HG02759 (cell line): Measurements from ENCODE around the gene EIF4ENIF1.
"Not testable (repeated sequence)": the region's sequence is repeated elsewhere in the genome, so short reads cannot be mapped to it uniquely, and the experiment has no call there.

ENCODE experiments used
- ATAC-seq: cut with Tn5 transposase; IDR thresholded peaks from one replicate; pipeline ENCODE4 v1.9.1; 2021; ENCODE audit warnings: mild to moderate bottlenecking, moderate library complexity; ENCODE audit not compliant: unreplicated experiment

EIF4ENIF1 gene, protein sequence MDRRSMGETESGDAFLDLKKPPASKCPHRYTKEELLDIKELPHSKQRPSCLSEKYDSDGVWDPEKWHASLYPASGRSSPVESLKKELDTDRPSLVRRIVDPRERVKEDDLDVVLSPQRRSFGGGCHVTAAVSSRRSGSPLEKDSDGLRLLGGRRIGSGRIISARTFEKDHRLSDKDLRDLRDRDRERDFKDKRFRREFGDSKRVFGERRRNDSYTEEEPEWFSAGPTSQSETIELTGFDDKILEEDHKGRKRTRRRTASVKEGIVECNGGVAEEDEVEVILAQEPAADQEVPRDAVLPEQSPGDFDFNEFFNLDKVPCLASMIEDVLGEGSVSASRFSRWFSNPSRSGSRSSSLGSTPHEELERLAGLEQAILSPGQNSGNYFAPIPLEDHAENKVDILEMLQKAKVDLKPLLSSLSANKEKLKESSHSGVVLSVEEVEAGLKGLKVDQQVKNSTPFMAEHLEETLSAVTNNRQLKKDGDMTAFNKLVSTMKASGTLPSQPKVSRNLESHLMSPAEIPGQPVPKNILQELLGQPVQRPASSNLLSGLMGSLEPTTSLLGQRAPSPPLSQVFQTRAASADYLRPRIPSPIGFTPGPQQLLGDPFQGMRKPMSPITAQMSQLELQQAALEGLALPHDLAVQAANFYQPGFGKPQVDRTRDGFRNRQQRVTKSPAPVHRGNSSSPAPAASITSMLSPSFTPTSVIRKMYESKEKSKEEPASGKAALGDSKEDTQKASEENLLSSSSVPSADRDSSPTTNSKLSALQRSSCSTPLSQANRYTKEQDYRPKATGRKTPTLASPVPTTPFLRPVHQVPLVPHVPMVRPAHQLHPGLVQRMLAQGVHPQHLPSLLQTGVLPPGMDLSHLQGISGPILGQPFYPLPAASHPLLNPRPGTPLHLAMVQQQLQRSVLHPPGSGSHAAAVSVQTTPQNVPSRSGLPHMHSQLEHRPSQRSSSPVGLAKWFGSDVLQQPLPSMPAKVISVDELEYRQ

DNA sequence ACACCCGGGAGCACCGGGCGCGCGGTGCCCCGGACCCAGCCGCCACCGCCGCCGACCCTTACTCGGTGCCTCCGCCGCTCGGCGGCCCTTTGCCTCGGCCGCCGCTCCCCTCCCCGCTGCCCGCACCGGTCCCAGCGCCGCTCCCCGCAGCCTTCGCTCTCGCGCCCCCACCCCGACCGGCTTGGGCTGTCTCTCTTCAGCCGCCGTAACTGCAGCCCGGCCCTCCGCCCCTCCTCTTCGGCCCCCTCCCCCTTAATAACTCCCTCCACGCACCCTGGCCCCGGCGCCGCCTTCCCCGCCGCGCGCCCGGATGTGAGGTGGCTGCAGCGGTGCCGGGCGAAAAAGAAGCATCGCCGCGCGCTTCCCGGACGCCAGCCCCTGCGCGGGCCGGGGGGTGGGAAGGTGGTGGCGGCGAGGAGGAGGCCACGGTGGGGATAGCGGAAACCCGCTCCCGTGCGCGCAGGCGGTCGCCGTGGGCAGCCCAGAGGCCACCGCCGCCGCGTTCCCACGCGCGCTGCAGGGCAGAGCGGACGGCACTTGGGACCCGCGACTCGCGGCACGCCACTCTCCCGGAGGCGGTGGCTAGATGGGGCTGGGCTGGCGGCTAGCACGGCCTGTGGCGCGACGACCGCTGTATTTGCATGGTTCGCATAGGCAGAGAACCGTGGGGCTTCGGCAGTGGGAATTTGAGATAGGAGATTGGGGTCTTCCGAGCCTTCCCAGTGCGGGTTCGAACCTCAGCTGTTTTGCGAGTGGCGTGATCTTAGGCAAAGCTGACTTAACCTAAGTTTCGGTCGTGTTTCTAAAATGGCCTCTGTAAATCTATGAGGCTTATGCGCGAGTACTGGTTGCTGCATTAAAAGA lies at the start of gene EIF4ENIF1:
TSS of gene EIF4ENIF1 (minus strand) at position 211 of the 864 bp plus-strand sequence. CDS start 1,124 bp downstream, outside the sequence.
- ATAC-seq: peak; percentile 57

DNA sequence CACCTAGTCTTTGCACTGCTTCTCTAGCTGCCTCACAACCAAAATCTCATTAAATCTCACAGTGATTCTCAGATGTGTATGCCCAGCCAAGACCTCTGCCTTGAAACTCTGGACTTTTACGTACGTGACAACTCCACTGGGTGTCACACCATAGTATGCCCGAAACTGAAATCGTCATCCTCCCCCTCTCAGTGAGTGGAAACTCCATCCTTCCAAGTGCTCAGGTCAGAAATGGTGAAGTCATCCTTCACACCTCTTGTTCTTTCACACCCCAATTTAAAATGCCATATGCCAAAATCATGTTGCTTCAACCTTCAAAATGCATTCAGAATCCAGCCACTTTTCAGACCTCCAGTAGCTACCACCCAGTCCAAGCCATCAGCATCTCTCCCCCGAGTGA lies 49.2 kb upstream of the EIF4ENIF1 start:
- ATAC-seq: no peak

DNA sequence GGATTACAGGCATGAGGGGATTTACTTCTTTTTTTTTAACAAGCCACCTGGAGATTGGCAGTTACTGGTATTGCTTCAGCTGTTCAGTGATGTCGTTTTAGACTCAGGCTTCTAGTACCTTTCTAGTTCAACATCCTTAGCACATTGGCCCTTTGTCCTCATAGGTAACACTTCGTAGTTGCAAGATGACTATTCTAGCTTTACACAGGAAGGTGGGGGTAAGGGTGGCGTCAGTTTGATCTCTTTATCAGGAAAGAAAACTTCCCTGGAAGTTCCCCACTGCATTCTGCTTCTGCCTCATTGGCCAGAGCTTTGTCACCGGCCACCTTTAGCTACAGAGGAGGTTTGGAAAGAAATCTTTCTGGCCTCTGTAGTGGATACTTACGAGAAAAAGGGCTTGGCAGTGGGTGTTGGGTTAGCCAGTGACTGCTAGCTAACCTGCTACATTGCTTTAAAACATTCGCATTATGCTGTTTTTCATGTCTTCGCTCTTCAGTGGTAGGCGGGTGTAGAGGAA lies 47.4 kb upstream of the EIF4ENIF1 start:
- peak; percentile 60 for ATAC-seq

DNA sequence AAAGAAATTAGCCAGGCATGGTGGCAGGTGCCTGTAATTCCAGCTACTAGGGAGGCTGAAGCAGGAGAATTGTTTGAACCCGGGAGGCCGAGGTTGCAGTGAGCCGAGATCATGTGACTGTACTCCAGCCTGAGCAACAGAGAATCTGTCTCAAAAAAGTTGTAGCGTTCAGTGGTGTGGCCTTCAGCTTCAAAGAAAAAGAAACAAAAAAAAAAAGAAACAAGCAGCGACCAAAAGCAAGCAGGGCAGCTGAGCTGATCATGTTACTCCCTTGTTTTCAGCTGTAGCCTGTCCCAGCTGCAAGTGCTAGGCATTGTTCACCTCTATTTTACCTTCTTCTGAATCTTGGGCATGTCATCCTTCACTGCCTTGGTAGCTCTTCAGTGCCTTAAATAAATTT lies 43.7 kb upstream of the EIF4ENIF1 start:
- ATAC-seq: no peak

DNA sequence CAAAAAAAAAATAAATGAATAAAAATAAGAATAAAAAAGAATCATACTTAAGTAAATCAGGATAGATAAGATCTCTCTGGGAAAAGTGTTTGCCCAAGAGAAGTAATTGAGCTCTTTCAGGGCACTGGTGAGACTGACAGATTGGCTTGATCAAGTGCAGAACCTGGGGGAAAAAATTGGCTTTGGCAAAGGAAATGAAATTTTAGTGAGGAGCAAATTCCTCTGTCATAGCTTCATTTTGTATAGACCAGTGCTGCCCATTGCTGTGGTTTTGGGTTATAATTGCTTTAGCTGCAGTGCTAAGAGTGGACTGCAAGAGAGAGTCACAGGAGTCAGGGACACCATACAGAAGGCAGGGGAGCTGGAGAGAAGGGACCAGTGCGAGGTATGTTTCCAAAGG lies 42.4 kb upstream of the EIF4ENIF1 start:
- no peak for ATAC-seq

DNA sequence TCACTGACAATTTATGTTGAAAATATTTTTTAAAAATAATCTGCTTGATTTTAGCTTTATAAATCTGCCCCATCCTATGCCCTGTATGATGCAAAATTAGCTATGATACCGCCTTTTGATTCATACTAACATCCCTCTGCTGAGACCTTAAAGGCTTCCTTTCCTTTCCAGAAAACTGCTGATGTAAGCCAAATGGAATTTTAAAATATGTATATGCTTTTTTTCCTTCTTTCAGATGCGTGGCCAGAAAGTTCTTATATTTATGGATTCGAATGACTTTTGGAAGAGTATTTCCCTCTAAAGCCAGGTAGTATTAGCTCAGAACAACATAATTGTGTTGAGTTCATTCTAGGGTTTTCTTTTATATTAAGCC lies 41.2 kb upstream of the EIF4ENIF1 start:
- ATAC-seq: no peak

DNA sequence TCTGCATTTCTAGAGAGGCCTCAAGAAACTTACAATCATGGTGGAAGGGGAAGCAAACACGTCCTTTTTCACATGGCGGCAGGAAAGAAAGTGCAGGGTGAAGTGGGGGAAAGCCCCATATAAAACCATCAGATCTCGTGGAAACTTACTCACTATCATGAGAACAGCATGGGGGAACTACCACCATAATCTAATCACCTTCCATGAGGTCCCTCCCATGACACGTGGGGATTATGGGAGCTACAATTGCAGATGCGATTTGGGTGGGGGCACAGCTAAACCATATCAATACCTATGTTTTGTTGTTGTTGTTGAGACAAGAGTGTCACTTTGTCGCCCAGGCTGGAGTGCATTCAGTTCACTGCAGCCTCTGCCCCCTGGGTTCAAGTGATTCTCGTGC lies 36.6 kb upstream of the EIF4ENIF1 start:
- ATAC-seq: no peak

DNA sequence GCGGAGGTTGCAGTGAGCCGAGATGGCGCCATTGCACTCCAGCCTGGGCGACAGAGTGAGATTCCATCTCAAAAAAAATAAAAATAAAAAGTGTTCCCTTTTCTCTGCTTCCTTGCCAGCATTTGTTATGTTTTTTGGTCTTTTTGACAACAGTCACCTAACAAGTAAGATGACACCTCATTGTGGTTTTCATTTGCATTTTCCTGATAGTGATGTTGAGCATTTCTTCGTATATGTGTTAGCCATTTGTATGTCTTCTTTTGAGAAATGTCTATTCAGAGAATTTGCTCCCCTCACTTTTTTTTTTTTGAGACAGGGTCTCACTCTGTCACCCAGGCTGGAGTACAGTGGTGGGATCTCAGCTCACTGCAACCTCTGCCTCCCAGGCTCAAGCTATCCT lies 34.5 kb upstream of the EIF4ENIF1 start:
- not testable (repeated sequence) for ATAC-seq

DNA sequence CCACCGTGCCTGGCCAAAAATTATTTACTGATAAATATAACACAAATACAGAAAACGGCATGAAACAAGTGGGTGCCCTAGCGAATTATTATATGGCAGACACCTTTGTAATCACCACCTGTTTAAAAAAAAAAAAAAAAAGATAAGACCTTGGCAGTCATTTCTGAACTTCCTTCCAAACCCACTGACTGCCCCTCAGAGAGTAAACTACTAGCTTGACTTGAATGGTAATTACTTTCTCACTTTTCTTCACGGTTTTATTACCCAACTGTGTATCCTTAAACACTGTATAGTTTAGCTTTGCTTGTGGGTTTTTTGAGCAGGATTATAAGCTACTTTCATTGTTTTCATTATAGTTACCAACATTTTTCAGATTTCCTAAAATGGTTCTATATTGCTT lies 30.4 kb upstream of the EIF4ENIF1 start:
- no peak for ATAC-seq

DNA sequence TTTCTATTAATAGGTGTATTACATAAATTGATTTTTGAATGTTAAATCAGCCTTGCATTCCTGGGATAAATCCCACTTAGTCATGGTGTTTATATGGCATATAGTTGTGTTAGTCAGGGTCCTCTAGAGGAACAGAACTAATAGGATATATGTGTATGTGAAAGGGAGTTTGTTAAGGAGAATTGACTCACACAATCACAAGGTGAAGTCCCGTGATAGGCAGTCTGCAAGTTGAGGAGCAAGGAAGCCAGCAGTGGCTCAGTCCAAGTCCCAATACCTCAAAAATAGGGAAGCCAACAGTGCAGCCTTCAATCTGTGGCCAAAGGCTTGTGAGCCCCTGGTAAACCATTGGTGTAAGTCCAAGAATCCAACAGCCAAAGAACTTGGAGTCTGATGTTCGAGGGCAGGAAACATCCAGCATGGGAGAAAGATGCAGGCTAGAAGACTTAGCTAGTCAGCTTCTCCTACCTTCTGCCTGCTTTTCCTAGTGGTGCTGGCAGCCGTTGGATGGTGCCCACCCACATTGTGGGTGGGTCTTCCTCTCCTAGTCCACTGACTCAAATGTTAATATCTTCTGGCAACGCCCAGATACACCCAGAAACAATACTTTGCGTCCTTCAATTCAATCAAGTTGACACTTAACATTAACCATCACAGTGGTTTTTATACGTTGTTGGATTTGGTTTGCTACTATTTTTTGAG lies 19.6 kb upstream of the EIF4ENIF1 start:
- ATAC-seq: no peak

DNA sequence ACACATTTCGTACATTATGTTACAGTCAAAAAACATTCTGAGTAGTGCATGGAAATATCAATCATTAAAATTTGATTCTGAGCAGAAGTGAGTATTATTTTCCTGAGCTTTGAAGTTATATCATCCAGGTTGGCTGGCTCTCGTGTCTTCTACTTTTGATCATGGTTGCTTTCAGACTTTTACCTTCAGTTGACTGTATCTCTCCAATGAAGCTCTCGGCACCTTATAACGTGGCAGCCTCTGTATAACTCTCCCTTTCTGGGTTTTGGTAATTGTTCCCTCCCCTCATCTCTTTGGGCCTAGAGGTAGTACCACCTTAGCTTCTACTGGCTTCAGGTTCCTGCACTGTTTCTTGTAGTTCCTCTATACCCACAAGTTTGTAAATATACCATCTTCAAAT lies 18.9 kb upstream of the EIF4ENIF1 start:
- ATAC-seq: no peak

DNA sequence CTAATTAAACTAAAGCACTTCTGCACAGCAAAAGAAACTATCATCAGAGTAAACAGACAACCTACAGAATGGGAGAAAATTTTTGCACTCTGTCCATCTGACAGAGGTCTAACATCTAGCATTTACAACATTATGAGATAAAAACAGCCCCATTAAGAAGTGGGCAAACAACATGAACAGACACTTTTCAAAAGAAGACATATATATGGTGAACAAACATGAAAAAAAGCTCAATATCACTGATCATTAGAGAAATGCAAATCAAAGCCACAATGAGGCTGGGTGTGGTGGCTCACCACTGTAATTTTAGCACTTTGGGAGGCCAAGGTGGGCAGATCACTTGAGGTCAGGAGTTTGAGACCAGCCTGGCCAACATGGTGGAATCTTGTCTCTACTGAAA lies 17.9 kb upstream of the EIF4ENIF1 start:
- ATAC-seq: not testable (repeated sequence)

DNA sequence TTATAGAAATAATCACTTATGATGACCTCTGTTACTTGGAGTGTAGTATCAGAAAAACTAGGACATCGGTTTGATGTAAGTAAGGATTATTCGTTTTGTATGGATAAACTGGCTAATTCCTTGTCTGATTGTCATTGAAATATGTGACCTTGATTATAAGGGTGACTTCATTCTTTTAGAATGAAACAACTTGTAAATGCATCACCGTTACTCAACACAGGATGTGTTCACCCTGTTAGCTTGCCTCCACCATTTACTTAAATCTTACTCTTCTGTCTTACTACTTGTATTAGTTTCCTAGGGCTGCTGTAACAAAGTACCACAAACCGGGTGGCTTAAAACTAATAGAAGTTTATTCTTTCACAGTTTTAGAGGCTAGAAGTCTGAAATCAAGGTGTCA lies 14.6 kb upstream of the EIF4ENIF1 start:
- no peak for ATAC-seq

DNA sequence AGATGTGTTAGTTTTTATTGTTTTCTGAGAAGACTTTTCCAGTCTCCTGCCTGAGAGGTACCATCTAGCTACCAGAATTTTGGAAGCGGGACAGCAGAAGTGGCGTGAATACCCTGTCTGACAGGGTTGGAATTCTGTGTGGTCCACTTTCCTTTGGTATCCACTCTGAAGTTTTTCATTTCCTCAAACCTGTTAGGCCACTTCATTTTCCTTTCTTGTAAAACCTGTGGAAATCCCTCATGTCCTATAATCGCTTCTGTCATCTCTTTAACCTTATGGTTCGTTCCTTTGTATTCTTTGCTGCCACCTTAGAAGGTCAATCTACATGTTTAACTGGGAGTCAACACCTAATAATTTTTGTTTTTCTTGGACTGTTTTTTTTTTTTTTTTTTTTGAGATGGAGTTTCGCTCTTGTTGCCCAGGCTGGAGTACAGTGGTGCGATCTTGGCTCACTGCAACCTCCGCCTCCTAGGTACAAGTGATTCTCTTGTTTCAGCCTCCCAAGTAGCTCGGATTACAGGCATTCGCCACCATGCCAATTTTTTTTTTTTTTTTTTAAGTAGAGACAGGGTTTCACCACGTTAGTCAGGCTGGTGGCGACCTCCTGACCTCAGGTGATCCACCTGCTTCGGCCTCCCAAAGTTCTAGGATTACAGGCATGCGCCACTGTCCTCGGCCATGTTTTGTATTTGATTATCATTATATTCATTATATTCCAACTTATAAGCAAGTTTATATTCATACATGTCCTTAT lies 13.7 kb upstream of the EIF4ENIF1 start:
- no peak for ATAC-seq

DNA sequence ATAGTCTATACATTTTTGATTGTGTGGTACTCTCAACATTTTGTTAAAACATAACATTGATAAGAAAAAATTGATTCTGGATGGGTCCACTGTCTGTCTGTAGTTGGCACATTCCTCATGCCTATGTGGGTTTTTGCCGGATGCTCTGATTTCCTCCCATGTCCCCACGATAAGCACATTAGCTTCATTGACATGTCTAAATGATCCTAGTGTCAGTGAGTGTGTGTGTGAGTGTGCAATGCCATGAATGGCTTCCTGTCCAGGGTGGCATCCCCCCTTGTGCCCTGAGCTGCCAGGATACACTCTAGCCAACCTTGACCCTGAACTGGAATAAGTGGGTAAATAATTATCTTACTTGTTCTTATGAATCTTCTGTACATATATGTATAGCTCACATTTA lies 12.1 kb upstream of the EIF4ENIF1 start:
- no peak for ATAC-seq

DNA sequence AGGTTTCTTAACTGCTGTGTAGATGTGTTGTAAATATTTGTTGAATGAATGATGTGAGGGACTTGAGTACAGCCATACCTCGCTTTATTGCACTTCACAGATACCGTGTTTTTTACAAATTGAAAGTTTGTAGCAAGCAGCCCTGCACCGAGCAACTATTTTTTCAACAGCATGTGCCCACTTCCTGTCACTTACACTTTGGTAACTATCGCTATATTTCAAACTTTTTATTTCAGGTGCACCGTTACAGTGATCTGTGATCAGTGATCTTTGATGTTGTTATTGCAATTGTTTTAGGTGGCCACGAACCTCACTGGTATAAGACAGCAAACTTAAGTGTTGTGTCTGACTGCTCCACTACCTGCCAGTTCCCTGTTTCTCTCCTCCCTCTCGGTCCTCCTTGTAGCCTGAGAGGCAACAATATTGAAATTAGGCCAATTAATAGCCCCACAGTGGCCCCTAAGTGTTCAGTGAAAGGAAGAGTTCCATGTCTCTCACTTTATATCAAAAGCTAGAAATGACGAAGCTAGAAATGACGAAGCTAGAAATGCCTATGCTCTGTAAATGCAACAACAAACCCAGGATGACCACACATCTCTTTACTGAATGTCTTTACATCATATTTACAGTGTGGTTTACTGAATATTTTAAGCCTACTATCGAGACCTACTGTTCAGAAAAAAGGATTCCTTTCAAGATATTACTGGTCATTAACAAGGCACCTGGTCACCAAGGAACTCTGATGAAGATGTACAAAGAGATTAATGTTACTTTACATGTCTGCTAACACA lies 7.7 kb upstream of the EIF4ENIF1 start:
- ATAC-seq: no peak

DNA sequence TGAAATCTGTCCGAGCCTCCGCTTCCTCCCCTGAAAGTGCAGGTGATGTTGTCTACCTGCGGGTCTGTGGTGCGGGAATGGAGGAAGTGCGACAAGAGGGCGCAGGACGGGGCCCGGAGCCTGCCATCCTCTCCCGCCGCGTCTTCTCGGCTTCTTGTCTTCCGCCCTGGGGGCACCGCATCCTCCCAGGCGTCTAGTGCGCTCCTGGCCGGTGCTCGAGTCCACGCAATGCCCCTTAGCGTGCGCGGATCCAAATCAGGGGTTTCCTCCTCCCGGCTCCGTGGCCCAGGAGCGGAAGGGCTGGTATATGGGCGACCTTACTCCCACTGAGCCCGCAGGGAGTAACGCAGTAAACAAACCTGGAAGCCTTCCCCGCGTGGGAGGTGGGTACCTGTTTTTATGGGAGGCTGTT lies 7.1 kb upstream of the EIF4ENIF1 start:
- ATAC-seq: peak; percentile 22

DNA sequence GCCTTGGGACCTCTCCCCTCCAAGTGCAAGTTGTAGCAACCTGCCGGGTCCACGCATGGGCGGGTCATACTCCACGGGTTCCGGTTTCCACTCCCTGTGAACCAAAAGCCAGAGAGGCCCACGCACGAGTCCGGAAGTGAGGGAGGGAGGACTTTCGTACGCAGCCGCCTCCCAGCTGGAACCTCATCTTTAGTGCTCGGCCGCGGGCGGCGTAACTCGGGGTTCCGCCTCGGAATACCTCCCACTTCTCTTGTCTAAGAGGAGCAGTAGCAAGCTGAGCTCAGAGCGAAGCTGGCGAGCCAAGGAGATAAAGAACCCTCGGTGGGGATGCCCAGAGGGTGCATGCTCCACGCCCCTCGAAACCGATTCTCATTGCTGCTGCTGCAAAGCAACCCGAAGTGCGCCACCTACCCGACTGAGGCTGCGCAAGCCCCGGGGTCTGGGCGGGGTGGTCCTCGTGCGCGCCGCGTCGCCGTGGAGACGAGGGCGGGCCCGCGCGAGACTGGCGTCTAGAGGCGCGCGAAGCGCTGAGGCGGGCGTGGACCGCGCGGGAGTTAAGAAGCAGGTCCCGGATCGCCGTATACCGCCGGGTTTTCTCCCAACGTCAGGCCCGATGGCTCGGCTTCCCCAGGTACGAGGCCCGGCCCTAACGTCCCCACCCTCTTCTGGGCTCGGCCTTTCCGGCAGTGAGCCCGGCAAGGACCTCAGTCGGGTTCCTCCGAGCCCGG lies 6.5 kb upstream of the EIF4ENIF1 start, which contains the start of gene SFI1:
TSS of gene SFI1 (plus strand) at position 530 of the 728 bp plus-strand sequence. CDS start 11,749 bp downstream, outside the sequence.
- ATAC-seq: peak; percentile 85
